Colon (tissue), 2 donors: ENCODE data around the gene CFAP54.

Experiments used
- FAIRE-seq: peaks from 2 replicates; lab custom pipeline; 2012; peaks lifted over from hg19 to GRCh38; lab: Jason Lieb, UNC
- donor health status: control.
- donor health status: control.

Gene CFAP54

DNA sequence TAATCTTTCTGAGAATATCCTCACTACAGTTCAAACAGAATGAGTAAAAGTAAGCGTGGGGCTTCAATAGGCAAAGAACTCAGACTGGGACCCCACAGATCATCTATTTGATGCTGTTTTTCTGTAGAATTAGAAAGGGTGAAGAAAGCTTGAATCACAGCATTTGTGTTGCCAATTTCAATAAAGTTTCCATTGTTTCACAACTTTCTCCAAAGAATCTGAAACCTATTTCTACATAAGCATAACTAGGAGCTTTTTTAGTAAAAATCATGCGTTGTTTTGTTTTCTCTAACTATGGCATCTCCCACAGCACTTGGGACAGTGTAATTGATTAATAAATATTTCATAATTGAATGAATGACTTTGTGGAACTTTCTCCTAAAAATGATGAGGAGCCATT is 401.0 kb downstream of the CFAP54 start:
- no peak for FAIRE-seq

DNA sequence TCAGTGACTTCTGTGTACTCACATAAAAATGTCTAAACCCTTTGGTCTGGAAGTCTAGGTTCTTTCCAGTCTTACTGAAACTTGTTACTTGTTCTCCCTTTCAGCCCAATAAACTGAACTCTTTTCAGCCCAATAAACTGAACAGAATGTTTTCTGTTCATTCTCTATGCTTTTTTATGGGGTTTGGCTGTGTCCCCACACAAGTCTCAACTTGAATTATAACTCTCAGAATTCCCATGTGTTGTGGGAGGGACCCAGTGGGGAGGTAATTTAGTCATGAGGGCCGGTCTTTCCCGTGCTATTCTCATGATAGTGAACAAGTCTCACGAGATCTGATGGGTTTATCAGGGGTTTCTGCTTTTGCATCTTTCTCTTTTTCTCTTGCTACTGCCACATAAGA is 402.7 kb downstream of the CFAP54 start:
- FAIRE-seq = no peak

DNA sequence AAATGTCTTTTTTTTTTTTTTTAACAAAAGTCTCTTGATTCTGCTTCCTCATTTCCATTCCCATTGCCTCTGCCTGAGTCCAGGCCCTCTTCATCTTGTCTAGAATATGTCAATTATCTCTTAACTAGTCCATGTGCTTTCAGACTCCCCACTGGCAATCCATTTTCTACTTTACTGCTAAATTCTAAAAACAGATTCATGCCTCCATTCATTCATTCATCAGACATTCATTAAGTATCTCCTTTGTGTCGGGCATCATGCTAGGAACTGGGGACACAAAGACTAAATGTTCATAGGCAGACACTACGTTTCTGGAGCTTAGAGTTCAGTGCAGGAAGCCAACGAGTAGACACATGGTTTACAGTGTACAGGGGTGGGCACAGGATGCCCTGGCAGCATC is 408.0 kb downstream of the CFAP54 start:
- FAIRE-seq = no peak

DNA sequence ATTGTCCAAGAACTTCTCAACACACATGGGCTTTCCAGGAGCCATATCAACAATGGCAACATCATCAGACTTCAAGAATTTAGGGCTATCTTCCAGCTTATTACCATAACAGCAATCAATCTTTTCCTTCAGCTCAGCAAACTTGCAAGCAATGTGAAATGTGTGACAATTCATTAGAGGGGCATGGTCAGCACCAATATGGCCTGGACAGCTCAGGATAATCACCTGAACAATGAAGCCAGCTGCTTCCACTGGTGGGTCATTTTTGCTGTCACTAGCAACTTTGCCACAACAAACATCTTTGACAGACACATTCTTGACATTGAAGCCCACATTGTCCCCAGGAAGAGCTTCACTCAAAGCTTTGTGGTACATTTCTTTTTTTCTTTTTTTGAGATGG is 411.8 kb downstream of the CFAP54 start:
- no peak for FAIRE-seq

DNA sequence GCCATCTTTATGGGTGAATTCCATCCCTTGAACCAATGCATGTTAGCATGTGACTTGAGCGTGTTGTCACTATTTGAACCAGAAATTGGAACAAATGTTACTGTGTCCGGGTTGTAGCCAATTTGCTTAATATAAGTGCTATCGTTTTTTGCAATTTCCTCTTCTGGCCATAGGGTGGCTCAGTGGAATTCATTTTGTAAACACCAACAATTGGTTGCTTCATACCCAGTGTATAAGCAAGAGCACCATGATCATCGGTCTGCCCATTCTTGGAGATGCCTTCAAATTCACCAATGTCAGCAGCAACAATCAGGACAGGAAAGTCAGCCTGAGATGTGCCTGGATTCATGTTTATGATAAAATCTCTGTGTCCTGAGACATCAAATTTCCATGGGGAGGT is 412.7 kb downstream of the CFAP54 start:
- no peak for FAIRE-seq

DNA sequence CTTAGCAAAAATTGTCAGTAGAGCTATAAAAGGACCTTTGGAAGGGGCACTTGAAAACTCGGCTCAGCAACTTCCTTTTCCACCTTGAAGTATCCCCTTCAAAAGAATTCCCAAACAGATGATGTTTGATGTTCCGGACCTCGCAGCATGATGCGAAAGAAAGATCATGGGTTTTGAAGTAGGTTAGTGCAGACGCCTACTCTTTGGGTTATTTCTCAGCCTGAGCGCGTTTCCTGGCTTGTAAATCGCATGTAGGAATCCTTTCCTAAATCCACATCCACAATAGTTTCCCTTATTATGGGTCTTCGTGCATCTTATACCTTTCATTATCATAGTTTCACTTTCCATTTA is 417.1 kb downstream of the CFAP54 start:
- no peak for FAIRE-seq

DNA sequence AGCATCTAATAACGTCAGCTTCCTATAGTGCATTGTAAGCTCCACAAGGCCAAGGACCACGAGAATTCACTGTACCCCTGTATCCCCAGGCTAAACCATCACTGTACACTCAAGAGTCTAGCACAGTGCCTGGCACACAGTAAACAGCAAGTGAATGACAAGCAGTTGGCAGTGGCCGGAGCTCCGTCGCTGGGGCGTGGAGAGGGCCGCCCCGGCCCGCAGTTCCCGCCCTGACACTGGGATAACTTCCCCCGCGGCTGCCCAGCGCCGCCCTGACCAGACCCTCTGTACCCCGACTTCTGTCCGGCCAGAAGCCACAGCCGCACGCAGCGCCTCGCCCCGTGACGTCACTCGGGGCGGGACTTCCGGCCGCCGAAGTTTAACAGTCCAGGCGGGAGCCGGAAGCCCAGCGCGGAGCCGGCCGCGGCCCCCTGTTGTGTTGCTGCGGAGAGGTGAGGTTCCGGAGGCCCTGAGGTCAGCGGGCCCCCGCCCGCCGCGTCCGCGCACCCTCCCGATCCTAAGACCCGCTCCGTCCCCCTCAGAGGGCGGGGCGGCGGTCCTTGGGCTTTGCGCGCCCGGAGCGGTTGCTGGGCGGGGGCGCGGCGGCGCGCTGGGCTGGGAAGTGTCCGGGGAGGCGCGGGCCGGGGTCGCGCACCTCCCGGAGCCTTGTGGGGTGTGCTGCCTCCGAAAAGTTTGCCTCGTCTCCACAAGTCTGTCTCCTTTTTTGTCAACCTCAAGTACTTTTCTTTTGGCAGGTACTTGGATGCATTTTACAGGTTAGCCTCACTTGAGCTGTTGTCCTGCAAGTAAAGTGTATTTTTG is 417.7 kb downstream of the CFAP54 start, which contains the start of gene NEDD1:
Gene NEDD1, plus strand, starts transcription at position 409 of the 822 bp plus-strand sequence. CDS start 2,503 bp downstream, outside the sequence.
- no peak for FAIRE-seq

DNA sequence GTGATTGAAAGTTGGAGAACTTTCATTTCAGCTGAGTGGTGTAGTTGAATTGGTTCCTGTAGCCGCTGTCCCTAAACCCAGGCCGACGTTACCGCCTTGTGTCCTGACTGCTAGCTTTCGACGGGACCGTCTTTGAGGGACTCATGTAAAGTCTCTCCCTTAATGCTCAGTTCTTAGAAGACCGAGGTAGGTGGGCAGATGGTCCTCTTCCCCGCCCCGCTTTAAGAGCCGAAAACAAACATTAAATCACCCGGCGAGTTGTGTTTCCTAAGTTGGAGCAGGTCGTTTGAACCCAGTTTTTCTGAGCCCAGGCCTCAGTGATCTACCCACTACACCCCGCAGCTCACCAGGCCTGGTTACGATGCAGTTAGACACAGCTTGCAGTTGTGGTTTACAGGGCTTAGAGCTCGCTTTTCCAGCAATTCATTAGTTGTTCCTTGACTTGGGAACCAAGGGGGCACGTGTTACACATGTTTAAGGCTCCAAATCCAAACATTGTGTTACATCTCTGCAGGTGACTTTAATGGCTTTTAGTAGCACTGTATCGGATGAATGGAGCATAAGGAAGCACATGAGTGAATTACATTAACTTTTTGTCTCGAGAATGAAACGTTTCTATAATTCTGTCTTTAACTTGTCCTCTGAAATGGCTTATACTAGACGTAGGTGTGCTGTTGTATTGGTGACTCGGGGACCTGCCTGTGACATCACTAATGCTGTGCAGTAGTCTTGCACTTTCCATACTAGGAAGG is 418.5 kb downstream of the CFAP54 start:
- no peak for FAIRE-seq

DNA sequence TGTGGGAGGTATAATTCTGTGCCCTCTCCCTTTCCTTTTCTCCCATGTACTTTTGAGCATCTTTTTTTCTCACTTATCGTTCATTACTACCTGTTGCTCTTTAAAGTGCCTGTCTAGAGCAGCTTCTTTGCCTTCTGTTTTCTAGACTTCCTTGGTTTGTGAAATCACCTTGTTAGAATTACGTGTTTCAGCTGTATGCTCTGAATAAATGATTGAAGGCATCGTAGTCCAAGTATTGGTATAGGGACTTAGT is 419.0 kb downstream of the CFAP54 start:
- FAIRE-seq = no peak

DNA sequence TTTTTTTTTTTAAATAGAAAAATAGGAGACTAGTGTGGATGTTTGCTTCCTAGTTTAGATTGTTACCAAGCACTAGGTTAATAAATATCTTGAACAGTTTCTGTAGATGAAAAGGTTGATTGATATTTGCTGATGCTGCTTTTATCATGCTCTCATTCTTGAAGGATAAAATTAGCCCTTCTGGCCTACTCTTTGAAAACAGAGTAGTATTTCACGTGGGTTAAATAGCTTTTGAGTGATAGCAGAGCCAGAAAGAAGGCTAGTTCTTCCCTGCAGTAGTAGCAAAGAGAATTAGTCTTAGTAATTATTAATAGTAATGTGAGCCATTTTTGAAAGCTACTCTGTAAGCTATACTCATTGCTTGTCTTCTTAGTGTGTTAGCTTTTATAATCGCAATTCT is 422.9 kb downstream of the CFAP54 start:
- FAIRE-seq = no peak

DNA sequence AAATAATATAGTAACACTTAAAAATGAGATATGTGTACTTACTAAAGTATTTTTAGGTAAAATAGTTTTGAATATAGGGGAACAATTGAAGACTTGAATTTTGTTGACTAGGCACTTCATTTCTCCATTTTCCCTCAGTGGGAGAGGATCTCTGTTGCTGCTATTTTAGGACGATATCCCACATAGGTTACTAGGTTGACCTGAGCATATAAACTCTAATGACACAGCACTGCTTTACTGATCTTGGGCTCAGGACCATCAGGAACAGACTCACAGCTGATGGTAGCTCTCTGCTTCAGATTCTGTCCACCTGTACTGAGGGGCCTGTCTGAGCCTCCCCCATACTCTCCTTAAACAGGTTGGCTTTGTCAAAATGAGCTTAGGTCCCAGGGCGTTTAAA is 423.6 kb downstream of the CFAP54 start:
- no peak for FAIRE-seq

DNA sequence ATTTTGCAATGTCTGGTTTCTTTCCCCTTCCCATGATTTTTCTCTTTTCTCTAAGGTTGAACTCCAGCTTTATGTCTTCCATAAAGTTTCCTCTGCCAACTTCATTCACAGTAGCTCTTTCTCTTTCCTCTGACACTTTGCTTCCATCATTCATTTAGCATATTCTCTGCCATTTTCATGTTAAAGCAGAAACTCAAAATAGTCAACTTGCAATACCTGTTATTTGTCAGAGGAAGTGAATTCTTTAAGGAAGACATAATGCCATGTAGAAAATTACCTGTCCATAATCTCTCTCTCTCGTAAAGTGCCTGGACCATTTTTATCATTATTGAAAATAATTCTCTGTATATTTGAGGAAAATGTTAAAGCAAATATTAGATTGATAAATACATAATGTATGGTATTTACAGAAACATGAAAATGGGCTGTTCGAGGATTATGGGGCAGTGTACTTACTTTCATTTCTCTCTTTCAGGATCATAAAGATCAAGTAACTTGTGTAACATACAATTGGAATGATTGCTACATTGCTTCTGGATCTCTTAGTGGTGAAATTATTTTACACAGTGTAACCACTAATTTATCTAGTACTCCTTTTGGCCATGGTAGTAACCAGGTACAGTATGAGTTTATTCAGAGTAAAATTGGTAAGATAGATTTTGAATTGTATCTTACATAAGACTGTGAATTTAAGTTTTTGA is 430.3 kb downstream of the CFAP54 start:
- no peak for FAIRE-seq
